ENCODE measurements around the gene MMP8.

MMP8 gene

DNA sequence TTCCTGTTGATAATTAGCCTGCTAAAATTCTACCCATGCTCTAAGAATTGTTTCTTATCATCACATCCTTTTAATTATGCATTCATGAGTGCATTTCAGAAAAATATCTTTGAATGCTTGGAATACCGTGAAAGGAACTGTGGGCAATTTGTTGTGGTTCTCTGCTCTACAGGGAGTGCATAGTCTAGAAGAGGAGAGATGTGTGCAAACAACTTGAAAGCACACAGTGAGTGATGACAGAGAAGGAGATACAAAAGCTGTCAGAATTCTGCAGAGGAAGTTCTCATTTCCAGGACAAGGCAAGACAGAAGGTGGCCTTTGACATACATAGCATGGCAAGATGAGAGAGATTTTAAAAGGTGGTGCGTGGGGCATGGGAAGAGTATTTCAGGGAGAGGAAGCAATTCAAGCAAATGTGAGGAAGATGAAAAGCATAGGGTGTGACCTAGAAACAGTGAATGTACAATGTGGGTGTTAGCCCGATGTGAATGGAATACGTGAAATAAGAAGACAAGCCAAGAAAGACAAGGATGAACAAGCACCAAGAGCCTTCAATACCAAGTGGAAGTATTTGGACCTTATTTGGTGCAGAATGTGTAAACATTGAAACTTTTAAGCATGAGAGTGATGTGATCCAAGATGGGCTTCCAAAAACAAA is 5.0 kb downstream of the MMP8 start:
- DNase-seq = no peak

DNA sequence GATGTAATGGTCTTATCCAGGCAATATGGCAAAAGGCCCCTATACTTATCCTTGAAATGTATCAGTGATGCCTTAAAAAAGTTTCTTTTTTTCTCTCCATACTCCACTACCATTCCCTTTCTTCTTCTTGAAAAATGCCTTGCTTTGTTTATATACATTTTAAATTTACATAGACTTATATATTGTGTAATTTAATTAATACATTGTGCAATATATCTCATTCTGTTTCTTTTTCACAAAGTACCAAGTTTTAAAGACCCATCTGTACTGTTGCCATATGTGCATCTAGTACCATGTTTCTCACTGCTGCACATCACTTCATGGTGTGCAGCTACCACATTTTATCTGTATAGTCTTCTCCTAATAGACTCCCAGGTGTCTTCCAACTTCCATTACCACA is 7.5 kb downstream of the MMP8 start:
- no peak for DNase-seq

DNA sequence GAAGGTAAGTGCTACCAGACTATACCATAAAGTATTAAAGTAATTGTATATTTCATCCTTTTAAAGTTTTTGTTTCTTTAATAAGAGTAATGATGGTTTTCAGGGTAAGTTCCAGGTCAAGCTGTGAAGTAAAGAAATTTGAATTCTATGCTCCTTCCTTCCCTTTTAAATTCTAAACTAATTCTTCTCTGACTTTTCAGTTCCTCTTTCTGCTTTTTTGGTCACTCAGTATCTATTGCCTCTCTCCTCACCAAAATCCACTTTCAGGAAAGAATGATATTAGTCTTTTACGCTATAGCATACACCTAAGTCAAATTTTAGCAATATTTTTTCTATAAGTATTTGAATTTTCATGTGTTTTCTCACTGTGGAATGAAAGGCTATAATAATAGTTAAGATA is 8.2 kb downstream of the MMP8 start:
- no peak for DNase-seq

DNA sequence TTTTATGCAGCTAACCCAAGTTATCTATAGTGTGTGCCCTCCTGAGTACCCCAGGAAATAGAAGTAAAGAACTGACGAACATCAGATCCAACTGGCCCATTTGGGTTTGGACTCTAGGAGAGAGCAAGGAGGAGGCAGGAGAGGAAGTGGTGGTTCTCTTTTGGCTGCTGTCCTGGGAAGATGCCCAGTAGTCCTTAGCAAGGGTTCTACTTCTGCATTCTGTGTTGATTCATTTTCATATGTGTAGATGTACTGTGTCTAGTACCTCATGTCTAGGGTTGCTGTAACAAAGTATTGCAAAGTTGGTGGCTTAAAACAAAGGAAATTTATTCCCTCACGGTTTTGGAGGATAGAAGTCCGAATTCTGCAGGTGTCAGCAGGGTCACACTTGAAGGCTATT is 12.6 kb downstream of the MMP8 start:
- no peak for DNase-seq

DNA sequence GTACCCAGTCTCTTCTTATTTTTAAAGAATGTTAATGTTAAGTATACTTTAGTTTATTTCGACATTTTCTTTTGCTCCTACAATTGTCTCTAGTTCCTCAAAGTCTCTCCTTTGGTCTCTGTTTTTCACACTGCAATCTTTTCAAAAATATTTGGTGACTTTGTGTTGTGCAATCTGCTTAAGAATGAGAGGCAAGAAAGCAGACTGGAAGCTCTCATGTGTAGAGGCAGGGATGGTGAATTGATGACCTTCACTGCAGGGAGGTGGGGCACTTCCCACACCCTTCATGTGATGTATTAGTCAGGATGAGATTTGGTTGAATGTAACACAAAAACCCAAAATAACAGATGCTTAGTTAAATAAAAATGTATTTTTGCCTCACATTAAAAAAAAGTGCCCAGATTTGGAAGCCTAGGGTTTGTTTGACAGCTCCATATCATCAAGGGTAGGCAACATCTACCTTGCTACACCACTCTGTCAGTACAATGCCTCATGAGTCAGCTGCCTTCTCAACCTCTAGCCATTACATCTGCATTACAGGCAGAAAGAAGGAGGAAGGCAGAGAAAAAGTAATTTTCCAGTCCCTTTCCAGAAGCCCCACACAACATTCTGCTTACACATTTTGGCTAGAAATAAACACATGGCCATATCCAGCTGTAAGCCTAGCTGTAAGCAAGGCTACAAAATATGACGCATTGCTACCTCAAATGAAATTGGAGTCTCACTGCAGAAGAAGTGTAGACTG is 15.4 kb downstream of the MMP8 start:
- no peak for DNase-seq

DNA sequence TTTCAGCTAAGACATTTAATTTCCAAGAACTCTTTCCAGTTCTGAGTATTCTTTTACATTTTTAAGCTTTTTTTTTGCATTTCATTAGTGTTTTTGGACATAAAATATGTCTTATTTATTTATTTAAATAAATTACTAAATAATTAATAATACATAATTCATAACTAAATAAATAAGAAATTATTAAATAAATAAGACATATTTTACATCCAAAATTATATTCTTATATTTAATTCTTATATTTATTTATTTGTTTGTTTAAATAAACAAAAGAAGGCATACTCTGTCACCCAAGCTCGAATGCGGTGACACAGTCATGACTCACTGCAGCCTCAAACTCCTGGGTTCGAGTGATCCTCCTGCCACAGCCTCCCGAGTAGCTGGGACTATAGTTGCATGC is 16.1 kb downstream of the MMP8 start:
- no peak for DNase-seq

DNA sequence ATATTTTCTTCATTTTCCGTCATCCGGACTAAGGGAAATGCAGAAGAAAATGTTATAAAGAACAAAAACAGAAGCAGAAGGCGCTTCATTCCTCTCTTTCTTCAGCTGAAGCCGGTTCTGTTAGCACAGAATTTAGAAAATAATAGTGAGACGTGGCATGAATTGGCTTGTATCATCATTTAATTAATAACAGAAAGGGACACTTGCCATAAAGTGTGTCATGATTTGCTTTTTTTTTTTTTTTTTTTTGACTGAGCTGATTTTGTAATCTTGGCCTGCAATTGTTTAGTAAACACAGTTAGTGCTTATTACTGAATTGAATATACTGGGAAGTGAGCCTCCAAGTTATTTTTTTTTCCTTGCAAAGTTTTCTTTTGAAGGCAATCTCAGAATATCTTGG is 19.1 kb downstream of the MMP8 start, which contains the start of gene MMP27:
Gene MMP27, minus strand, starts transcription at position 144 of the 400 bp plus-strand sequence. Its CDS starts 55 bp downstream, at position 89.
- no peak for DNase-seq

DNA sequence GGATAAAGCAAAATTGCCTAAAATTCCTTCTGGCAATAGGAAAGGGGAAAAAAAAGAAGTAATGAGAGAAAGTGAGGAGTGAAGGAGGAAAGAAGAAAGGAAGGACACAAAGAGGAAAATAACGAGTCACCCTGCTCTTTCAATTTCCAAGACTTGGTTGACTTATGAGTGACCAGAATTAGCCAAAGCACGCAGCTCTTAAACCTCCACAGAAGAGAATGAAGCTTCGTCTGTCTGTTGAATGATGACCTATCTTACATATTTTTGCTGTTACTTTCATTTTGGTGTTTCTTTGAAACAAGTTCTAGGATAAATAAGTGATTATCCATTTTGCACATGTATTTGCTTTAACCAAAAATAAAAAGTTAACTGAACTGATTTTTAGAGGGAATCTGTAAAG is 19.9 kb downstream of the MMP8 start:
- DNase-seq = no peak

DNA sequence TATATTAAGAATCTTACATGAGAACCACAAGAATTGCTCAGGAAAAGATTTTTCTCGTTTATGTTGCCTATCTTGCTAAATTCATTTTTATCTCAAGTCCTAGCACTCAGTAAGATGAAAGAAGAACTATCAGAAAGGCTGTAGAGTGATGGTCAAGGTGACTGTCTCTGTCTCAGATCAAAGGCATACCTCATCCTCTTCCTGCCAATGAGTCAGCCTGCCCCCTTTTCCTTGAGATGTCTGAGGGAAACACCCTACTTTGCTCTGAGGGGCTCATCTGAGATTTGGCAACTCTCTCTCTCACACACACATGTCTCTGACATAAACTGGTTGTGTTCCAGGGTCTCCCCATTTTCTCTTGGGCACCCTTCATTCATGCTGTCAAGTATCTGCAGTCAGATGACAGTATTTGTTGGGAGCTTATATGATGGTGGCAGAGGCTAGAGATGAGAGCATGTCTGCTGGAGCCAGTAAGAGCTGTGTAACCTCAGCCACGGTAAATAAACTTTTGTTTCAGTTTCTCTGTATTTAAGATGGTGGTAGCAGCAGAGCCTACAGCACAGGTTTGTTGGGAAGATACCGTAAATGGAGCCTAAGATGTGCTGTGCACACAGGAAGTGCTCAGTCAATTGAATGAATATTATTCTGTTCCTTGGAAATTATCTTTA is 20.8 kb downstream of the MMP8 start:
- DNase-seq = no peak

DNA sequence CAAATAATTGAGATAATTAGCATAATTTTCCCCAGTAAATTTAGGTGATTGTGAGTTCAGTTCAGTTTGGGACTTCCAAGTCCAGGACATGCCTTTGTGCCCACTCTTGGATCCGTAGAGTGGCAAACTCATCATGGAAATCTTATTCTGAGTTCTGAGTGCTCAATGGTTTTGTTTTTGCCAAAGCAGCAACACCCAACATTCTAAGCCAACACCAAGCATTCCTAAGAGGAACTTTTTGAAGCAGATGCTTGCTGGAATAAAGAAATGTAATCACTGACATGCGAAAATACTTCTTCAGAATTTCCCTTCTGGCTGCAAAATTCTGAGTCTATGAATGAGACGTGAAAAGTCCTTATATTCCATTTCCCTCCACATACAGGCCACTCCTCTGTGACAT is 29.6 kb downstream of the MMP8 start:
- no peak for DNase-seq

DNA sequence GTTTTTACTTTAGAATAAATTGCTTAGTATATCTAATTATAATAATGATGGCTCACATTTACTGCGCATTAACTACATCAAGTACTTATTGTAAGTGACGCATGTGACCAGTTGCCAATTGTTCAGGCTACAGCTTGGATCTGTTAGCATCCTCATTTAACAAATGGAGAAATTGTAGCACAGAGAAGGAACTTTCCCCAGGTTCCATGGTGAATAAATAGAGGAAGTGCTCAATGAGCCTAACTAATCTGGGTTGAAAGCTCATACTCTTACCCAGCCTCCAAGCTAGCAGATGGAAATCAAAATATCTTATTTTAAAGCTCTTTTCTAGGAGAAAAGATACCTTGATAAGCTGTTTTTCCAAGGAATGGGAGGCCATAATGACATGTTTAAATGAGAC is 39.0 kb downstream of the MMP8 start:
- DNase-seq = no peak

DNA sequence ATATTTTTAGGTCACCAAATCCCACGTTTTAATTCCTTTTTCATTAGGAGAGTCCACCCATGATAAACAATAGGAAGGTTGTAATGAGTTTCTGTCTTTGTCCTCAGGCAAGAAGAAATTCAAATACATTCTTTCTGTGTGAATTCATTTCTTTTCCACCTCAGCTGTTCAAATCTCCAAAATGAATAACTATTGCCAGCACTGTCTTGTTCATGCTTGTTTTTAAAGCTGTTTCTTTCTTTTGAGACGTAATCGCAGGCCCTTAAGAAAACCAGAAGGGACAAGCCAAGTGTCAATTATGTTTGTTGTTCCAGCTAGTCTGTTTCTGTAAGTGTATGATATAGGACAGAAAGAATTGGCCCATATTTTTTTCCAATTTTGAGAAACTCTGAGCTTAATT is 39.4 kb downstream of the MMP8 start:
- no peak for DNase-seq

DNA sequence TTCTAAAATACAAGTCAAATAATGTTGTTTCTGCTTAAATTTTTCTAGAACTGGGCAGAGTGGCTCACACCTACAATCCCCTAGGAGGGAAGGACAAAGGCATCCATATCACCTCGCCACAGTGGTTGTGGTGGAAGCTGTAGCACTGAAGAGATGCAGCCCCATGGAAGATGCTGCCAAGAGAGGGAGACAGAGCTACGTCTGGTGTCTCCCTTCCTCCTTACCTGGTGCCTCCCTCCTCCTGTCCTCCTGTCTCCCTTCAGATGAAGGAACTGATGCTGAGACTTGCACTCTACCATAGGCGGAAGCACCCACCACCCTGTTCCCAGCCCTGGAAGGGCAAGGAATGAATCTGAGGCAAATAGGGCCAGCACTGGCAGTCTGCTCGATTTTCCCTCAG is 41.5 kb downstream of the MMP8 start:
- DNase-seq = no peak

DNA sequence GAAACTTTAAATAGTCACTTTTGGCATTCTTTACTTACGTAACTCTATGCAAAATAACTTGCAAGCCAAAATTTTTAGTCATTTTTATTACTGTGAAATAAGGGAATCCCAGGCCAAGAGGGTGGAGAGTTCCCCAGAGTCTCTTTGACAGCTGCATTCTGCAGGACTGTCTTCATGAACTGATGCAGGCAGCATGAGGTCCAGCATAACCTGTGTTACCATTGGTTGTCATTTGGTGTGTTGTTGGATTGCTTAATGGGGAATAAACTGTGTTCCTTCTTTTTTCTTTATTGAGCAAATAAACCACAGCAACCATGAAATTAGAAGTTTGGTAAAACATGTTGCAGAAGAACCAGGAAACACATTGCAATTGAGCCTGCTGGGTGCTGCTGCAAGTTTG is 43.8 kb downstream of the MMP8 start:
- DNase-seq = no peak

DNA sequence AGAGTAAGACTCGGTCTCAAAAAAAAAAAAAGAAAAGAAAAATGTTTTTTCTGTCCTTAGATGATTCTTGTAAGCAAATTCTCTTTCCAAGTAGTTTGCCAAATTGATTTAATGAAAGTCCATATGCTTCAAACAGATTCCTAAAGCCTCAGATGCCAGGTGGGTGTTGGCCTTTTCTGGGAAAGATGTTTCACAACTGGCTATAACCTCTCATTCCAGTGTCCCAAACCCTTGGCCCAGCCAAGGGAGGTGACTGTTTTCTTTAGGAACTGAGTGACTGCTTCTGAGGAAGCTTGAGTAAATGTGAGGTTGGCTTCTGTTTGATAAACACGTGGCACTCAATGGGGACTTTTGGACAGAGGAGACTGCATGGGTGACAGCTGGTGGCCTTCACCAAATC is 46.7 kb downstream of the MMP8 start:
- DNase-seq = no peak

DNA sequence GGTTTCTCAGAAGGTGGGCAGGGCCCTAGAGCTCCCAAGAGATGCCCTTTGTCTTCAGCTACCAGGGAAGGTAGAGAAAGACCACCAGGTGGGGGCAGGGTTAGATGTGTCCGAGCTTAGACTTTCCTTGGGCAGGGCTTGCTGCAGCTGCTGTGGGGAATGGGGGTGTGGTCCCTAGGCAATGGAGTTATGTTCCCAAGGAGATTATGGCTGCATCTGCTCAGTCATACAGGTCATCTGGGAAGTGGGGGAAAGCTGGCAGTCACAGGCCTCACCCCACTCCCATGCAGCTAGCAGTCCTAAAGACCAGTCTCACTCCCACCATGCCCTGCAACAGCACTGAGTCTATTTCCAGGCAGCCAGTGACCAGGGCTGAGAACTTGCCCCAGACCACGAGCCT is 48.7 kb downstream of the MMP8 start:
- no peak for DNase-seq

DNA sequence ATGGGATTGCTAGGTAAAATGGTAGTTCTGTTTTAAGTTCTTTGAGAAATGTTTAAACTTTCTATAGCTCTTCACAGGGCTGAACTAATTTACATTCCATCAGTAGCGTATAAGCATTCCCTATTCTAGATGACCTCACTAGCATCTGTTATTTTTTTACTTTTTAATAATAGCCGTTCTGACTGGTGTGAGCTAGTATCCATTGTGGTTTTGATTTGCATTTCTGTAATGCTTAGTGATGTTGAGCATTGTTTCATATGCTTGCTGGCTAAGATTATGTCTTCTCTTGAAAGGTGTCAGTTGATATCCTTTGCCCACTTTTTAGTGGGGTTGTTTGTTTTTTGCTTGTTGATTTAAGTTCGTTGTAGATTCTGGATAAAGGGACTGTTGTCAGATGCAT is 55.1 kb downstream of the MMP8 start:
- no peak for DNase-seq

DNA sequence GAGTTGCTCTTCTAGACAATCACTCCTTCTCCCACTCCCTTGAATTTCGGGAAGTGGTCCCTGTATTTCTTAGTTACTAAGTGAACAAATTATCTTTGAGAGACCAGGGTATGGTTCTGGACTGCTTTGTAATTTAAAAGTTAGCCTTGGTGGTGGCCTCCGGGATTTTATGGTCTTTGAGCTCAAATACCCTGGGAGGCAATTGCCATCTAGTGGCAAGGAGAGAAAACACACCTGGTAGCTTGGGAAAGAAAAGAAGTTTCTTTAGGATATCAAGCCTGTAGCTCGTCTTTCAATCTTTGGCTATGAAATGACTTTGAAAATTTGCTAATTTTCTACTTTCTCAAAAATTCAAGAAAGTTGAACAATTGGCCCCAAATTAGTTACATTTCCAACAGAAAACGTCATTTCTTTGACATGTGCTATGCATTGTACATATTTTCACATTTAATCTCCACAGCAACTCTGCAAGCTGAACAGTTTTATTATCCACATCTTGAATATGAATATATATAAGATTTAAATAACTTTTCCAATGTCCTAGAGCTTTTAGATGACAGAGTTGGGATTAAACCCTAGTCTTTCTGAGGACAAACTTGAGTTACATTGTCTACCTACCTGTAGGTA is 58.3 kb downstream of the MMP8 start:
- no peak for DNase-seq

DNA sequence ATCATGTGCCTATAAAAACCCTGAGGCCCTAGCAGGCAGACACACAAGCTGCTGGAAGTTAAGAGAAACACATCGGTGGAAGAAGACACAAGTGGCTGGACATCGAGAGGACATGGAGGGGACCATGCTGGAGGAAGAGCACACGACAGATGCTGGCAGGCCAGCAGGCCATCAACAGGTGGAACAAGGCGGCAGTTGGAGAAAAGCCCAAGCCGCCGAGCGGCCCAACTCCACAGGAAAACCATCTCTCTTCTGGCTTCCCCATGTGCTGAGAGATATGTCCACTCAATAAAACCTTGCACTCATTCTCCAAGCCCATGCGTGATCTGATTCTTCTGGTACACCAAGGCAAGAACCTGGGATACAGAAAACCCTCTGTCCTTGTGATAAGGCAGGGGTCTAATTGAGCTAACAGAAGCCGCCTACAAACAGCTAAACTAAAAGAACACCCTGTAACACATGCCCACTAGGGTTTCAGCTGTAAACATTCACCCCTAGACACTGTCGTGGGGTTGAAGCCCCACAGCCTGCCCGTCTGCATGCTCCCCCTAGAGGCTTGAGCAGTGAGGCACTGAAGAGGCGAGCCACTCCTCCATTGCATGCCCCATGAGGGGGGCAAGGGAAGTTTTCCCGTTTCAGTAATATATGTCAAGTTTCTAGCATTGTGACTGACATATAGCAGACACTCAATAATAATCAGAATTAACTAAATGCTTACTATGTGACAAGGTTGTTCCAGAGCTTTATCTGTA is 60.6 kb downstream of the MMP8 start:
- no peak for DNase-seq

DNA sequence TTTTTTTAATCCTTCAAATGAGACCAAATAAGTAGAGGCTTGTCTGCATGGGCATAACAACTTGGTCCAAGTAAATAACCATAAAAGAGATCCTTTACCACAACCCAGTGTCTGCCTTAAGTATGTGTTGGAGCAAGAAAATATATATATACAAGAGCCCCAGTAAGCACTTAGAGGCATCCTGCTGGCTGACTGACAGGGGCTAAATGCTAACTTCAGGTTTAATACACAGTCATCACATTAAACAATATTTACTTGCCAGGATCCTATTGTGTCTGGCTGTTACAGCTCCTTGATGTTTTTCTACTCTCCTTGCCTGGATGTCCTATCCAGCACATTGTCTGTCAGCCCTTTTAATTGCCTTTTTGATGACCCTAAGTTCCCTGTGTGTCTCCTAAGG is 62.1 kb downstream of the MMP8 start:
- no peak for DNase-seq
